Measurements from ENCODE around the gene CUL1.

The CUL1 gene

DNA sequence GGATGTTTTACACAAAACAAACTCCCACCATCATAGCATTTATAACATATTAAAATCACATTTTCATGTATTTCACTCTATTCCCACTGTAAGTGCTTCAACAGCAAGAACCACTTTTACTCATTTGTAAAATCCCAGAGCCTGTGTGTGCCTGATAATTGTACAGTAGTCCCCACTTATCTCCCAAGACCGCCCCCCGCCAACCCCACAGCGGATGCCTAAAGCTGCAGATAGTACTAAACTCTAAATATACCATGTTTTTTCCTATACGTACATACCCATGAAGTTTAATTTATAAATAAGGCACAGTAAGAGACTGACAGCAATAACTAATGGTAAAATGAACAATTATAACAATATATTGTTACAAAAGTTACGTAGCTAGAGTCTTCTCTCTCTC lies 151.9 kb downstream of the CUL1 start:
- no peak for DNase-seq (ENCODE audit: low read depth in 2 of 2)
